OCI-LY3 (cell line): ENCODE measurements around the gene PDE7B.

Experiments used
- H2AFZ ChIP-seq: fragments of 200-600, 300-600 bp; shearing (Covaris generic); 2 replicates; pipeline ENCODE4 v1.6.0; 2014; ENCODE audit warnings: antibody characterized with exemption, low read depth, low read length
- H3K27ac ChIP-seq: fragments of 200-600, 300-600 bp; sonication (generic); 2 replicates; pipeline ENCODE4 v1.5.1; 2014; ENCODE audit warnings: mild to moderate bottlenecking, low read length, moderate library complexity, mixed read lengths
- H3K27me3 ChIP-seq: fragments of 200-600, 300-600 bp; sonication (generic); 2 replicates; pipeline ENCODE4 v1.6.1; 2014; ENCODE audit warnings: low read depth, low read length, mixed read lengths
- H3K36me3 ChIP-seq: fragments of 200-600, 300-600 bp; sonication (generic); replicated peaks from 2 replicates; pipeline ENCODE3; 2014; ENCODE audit warnings: low read depth, low read length, mixed read lengths
- H3K4me1 ChIP-seq: fragments of 300-600, 200-600 bp; sonication (generic); 2 replicates; pipeline ENCODE4 v1.6.1; 2014; ENCODE audit warnings: low read length, mixed read lengths
- H3K4me2 ChIP-seq: fragments of 200-600, 300-600 bp; sonication (generic); 2 replicates; pipeline ENCODE4 v1.6.1; 2014; ENCODE audit warnings: low read length, mixed read lengths
- H3K4me3 ChIP-seq: fragments of 300-600, 200-600 bp; sonication (generic); 2 replicates; pipeline ENCODE4 v1.5.1; 2014; ENCODE audit warnings: antibody characterized with exemption, mild to moderate bottlenecking, low read length, moderate library complexity
- H3K79me2 ChIP-seq: fragments of 300-600, 200-600 bp; shearing (Covaris generic); 2 replicates; pipeline ENCODE4 v1.6.1; 2014; ENCODE audit warnings: mild to moderate bottlenecking, low read length, mixed read lengths
- H3K9ac ChIP-seq: fragments of 300-600, 200-600 bp; shearing (Covaris generic); 2 replicates; pipeline ENCODE4 v1.6.0; 2014; ENCODE audit warnings: mild to moderate bottlenecking, low read length, moderate library complexity
- H3K9me3 ChIP-seq: fragments of 200-600, 300-600 bp; shearing (Covaris generic); 2 replicates; pipeline ENCODE4 v1.6.1; 2014; ENCODE audit warnings: low read length, mixed read lengths; ENCODE audit not compliant: insufficient read depth
- H4K20me1 ChIP-seq: fragments of 200-600, 300-600 bp; sonication (generic); 2 replicates; pipeline ENCODE4 v1.6.1; 2016; ENCODE audit warnings: low read length, mixed read lengths; ENCODE audit not compliant: insufficient read depth
- CTCF ChIP-seq: fragments of 200-600, 300-600 bp; sonication (generic); IDR thresholded peaks from 2 replicates; pipeline ENCODE4 v1.5.1; 2014; ENCODE audit warnings: antibody characterized with exemption, low read length, low read depth
- EZH2phosphoT487 ChIP-seq: fragments of 200-600 bp; shearing (Covaris generic); IDR thresholded peaks from 2 replicates; pipeline ENCODE4 v1.6.1; 2018; ENCODE audit warnings: antibody characterized with exemption, mixed run types, low read depth

PDE7B gene

GRCh38 chr6:135990439-135990838 lies 138.9 kb downstream of the PDE7B start:
- Histone ChIP-seq H3K27ac (no peak overlapping the region), H3K27me3 (no peaks in the 10 kb centered on the region), H3K9me3 (no peaks in the 10 kb centered on the region), H3K79me2 (no peaks in the 10 kb centered on the region), H3K4me1 (no peaks in the 10 kb centered on the region), H3K9ac (no peak overlapping the region), H3K36me3 (no peaks in the 10 kb centered on the region), H3K4me2 (no peak overlapping the region), H3K4me3 (no peak overlapping the region), H4K20me1 (no peaks in the 10 kb centered on the region), H2AFZ (no peak overlapping the region)
- TF ChIP-seq CTCF (no peak), EZH2phosphoT487 (no peak)

- H3K9me3 ChIP-seq = no peaks in the 10 kb centered on the region
- no peaks in the 10 kb centered on the region for H3K36me3 ChIP-seq
- no peaks in the 10 kb centered on the region for H4K20me1 ChIP-seq
- no peak overlapping the region for H2AFZ ChIP-seq
- H3K27me3 ChIP-seq = no peaks in the 10 kb centered on the region
- no peak overlapping the region for H3K27ac ChIP-seq
- TF ChIP-seq CTCF = no peak
- no peaks in the 10 kb centered on the region for H3K4me1 ChIP-seq
- H3K4me2 ChIP-seq = no peak overlapping the region
- H3K4me3 ChIP-seq = no peak overlapping the region
- H3K79me2 ChIP-seq = no peaks in the 10 kb centered on the region
- H3K9ac ChIP-seq = no peak overlapping the region
These were observed 139.5 kb downstream of the PDE7B start for GRCh38 chr6:135990855-135991464.

- TF ChIP-seq EZH2phosphoT487 = no peak
- no peak for TF ChIP-seq CTCF
- no peaks in the 10 kb centered on the region for H3K36me3 ChIP-seq
- H3K9me3 ChIP-seq = no peaks in the 10 kb centered on the region
- H3K4me1 ChIP-seq = no peaks in the 10 kb centered on the region
- H3K27ac ChIP-seq = no peak overlapping the region
- no peaks in the 10 kb centered on the region for H3K79me2 ChIP-seq
- H2AFZ ChIP-seq = no peak overlapping the region
- H3K4me2 ChIP-seq = no peak overlapping the region
- no peaks in the 10 kb centered on the region for H4K20me1 ChIP-seq
- H3K27me3 ChIP-seq = no peaks in the 10 kb centered on the region
- H3K4me3 ChIP-seq = no peak overlapping the region
- no peak overlapping the region for H3K9ac ChIP-seq
These were observed 141.2 kb downstream of the PDE7B start for GRCh38 chr6:135992739-135993138.

GRCh38 chr6:135993361-135993760 lies 141.9 kb downstream of the PDE7B start:
- no peak overlapping the region for H3K4me2 ChIP-seq
- no peaks in the 10 kb centered on the region for H3K4me1 ChIP-seq
- H3K27ac ChIP-seq = no peak overlapping the region
- TF ChIP-seq CTCF (no peak), EZH2phosphoT487 (no peak)
- H3K27me3 ChIP-seq = no peaks in the 10 kb centered on the region
- H3K79me2 ChIP-seq = no peaks in the 10 kb centered on the region
- H3K4me3 ChIP-seq = no peak overlapping the region
- no peaks in the 10 kb centered on the region for H3K36me3 ChIP-seq
- no peaks in the 10 kb centered on the region for H3K9me3 ChIP-seq
- H3K9ac ChIP-seq = no peak overlapping the region
- no peak overlapping the region for H2AFZ ChIP-seq
- H4K20me1 ChIP-seq = no peaks in the 10 kb centered on the region
